GM18498 (cell line): Measurements from ENCODE around the gene ETV7.
"Not testable (repeated sequence)": the region's sequence is repeated elsewhere in the genome, so short reads cannot be mapped to it uniquely, and the experiment has no call there.

ENCODE experiments used
- ATAC-seq: cut with Tn5 transposase; IDR thresholded peaks from one replicate; pipeline ENCODE4 v1.9.1; 2021; ENCODE audit warnings: mild to moderate bottlenecking, moderate library complexity; ENCODE audit not compliant: unreplicated experiment

The ETV7 gene

GRCh38 chr6:36387440-36388303, at the start of gene ETV7:
TSS of gene ETV7 (minus strand) at chr6:36387669. CDS start at chr6:36387541, 128 bp downstream.
- ATAC-seq = no peak

GRCh38 chr6:36436466-36436865, 49.0 kb upstream of the ETV7 start:
- ATAC-seq = no peak

GRCh38 chr6:36432151-36432671, 44.7 kb upstream of the ETV7 start:
- ATAC-seq = no peak

GRCh38 chr6:36431197-36431596, 43.7 kb upstream of the ETV7 start:
- ATAC-seq = no peak

GRCh38 chr6:36430351-36430750, 42.9 kb upstream of the ETV7 start:
- no peak for ATAC-seq

GRCh38 chr6:36428911-36429310, 41.4 kb upstream of the ETV7 start:
- no peak for ATAC-seq

- ATAC-seq = no peak
Measured at GRCh38 chr6:36426622-36427021, 39.2 kb upstream of the ETV7 start.

GRCh38 chr6:36423101-36423824, 35.8 kb upstream of the ETV7 start:
- ATAC-seq = peak; percentile 97

- ATAC-seq = no peak
Measured at GRCh38 chr6:36422714-36423100, 35.2 kb upstream of the ETV7 start.

GRCh38 chr6:36419310-36419709, 31.8 kb upstream of the ETV7 start:
- ATAC-seq = no peak

- no peak for ATAC-seq
Measured at GRCh38 chr6:36418558-36418957, 31.1 kb upstream of the ETV7 start.

GRCh38 chr6:36414481-36414880, 27.0 kb upstream of the ETV7 start:
- ATAC-seq = no peak

GRCh38 chr6:36413489-36414480, 26.3 kb upstream of the ETV7 start:
- ATAC-seq = no peak

- not testable (repeated sequence) for ATAC-seq
Measured at GRCh38 chr6:36409718-36410117, 22.2 kb upstream of the ETV7 start.

- no peak for ATAC-seq
Measured at GRCh38 chr6:36404164-36404563, 16.7 kb upstream of the ETV7 start.

GRCh38 chr6:36402481-36402880, 15.0 kb upstream of the ETV7 start:
- no peak for ATAC-seq

GRCh38 chr6:36399970-36400369, 12.5 kb upstream of the ETV7 start:
- no peak for ATAC-seq

- ATAC-seq = no peak
Measured at GRCh38 chr6:36392621-36393020, 5.2 kb upstream of the ETV7 start.

- ATAC-seq = no peak
Measured at GRCh38 chr6:36389353-36389752, 1.9 kb upstream of the ETV7 start.

GRCh38 chr6:36386495-36387439, 702 bp downstream of the ETV7 start:
- no peak for ATAC-seq
